ENCODE results near the gene LUC7L3.

GRCh38 chr17:50774225-50774803 is 54.9 kb downstream of the LUC7L3 start:
- no peak for TF ChIP-seq REST (IDR thresholded peaks at IDR 0.05; ENCODE audit: insufficient read depth in 1 of 2, low read depth in 2 of 2, low read length in 1 of 2)
- TF ChIP-seq CTCF (IDR thresholded peaks at IDR 0.05) = no peak

All from Panc1 (cell line).